ENCODE data around the gene MAML3. TPM values are rescaled to one million over a fixed set of nuclear protein-coding genes. Genes with fewer than 3 reads are reported as not detected.
A peak's percentile ranks its signal among the peaks of the same experiment; 100 is the strongest.

Gene MAML3
- total RNA-seq, 1 donor from 2014 or later, result 0.43 TPM

GRCh38 chr4:140012688-140013486, 141.1 kb downstream of the MAML3 start:
- peak; percentile 72 for DNase-seq (ENCODE audit: low read depth)

- no peak for DNase-seq (ENCODE audit: low read depth)
Observed at GRCh38 chr4:140005699-140006098, 148.3 kb downstream of the MAML3 start.

- DNase-seq (ENCODE audit: low read depth), result peak; percentile 14
Observed at GRCh38 chr4:140004922-140005627, 148.9 kb downstream of the MAML3 start.

- peak; percentile 76 for DNase-seq (ENCODE audit: low read depth)
Observed at GRCh38 chr4:140004549-140004895, 149.5 kb downstream of the MAML3 start.

- no peak for DNase-seq (ENCODE audit: low read depth)
Observed at GRCh38 chr4:140003876-140004548, 150.0 kb downstream of the MAML3 start.

GRCh38 chr4:140000232-140000631, 153.8 kb downstream of the MAML3 start:
- no peak for DNase-seq (ENCODE audit: low read depth)

- peak; percentile 85 for DNase-seq (ENCODE audit: low read depth)
Observed at GRCh38 chr4:139988863-139989765, 164.9 kb downstream of the MAML3 start.

GRCh38 chr4:139987502-139987850, 166.5 kb downstream of the MAML3 start:
- no peak for DNase-seq (ENCODE audit: low read depth)

GRCh38 chr4:139986689-139987501, 167.1 kb downstream of the MAML3 start:
- DNase-seq (ENCODE audit: low read depth), result no peak

GRCh38 chr4:139986106-139986505, 167.9 kb downstream of the MAML3 start:
- no peak for DNase-seq (ENCODE audit: low read depth)

GRCh38 chr4:139985401-139985800, 168.6 kb downstream of the MAML3 start:
- DNase-seq (ENCODE audit: low read depth), result no peak

GRCh38 chr4:139984471-139984870, 169.5 kb downstream of the MAML3 start:
- DNase-seq (ENCODE audit: low read depth), result no peak

- no peak for DNase-seq (ENCODE audit: low read depth)
Observed at GRCh38 chr4:139978692-139979091, 175.3 kb downstream of the MAML3 start.

GRCh38 chr4:139977838-139978609, 176.0 kb downstream of the MAML3 start:
- no peak for DNase-seq (ENCODE audit: low read depth)

- no peak for DNase-seq (ENCODE audit: low read depth)
Observed at GRCh38 chr4:139975830-139976272, 178.1 kb downstream of the MAML3 start.

GRCh38 chr4:139973616-139974015, 180.4 kb downstream of the MAML3 start:
- no peak for DNase-seq (ENCODE audit: low read depth)

- no peak for DNase-seq (ENCODE audit: low read depth)
Observed at GRCh38 chr4:139973015-139973414, 181.0 kb downstream of the MAML3 start.

- DNase-seq (ENCODE audit: low read depth), result no peak
Observed at GRCh38 chr4:139972305-139972704, 181.7 kb downstream of the MAML3 start.

- DNase-seq (ENCODE audit: low read depth), result no peak
Observed at GRCh38 chr4:139971111-139971510, 182.9 kb downstream of the MAML3 start.
